SK-N-SH (cell line): ENCODE results near the gene MCTP1.

Source experiments
- MEF2A ChIP-seq: IDR thresholded peaks from 2 replicates; pipeline ENCODE4 v1.4.0; 2012; ENCODE audit warnings: low read depth, borderline replicate concordance
- REST ChIP-seq: IDR thresholded peaks from 2 replicates; pipeline ENCODE4 v1.6.1; 2012; ENCODE audit warnings: mild to moderate bottlenecking, low read depth, low read length, moderate library complexity

- TF ChIP-seq REST (no peak), MEF2A (no peak)
Observed at GRCh38 chr5:94709277-94709676, 575.6 kb downstream of the MCTP1 start.
